GM10847 (cell line): ENCODE measurements around the gene PPP1R3C.

Experiments used
- POLR2A ChIP-seq: IDR thresholded peaks from 2 replicates; pipeline ENCODE4 v1.6.1; 2011; ENCODE audit not compliant: insufficient read length; ENCODE audit errors: extremely low read depth

The PPP1R3C gene

DNA sequence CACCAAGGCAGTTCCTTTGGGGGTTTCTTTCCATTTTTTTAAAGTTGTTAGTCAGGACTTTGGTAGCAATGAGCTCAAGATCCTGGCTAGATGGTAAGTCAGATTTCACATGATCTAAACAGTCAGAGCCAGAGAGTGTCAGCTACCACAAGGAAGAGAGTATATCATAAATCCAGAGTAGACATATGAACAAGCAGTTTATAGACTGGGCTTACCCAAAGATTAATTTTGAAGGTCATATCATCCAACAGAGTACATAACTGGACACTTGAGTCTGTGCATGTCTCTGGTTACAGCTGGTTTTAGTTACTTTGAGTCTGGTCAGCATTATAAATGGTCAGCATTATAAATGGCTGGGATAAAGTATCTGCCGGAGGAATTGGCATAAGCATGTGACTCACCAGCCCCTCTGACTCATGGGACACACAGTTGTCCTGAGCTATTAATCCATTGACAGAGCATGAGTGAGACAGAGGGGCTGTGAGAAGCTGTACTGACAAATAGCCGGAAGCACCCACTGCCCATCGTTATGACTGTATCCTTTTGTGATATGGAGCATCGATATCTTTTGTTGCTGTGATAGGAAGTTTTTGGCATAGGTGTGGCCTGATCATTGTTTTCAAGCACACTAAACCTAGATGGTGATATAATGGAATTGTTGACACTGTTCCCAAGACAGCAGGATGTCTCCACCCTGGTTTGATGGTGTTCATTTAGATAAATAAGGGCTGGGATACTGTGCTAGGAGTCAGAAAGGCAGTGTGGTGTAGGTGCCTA is 19.3 kb downstream of the PPP1R3C start:
- no peak for TF ChIP-seq POLR2A

DNA sequence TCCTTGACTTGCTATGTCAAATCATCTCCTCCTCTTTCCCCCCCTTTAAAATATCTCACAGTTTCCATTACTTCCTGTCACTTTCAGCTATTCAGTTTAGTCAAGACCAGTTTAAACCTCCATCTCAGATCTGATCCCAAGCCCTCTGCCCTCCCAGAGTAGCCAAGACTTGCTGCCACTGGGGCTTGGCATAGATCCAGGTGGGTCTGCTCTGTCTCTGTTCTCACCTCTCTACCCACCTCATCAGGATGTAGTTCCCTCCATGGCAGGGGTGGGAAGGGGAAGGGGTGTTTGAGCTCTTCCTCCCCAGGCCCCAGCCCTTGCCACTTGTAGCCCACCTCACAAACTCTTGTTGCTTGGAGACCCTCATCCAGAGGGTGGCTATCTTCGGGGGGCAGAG is 22.0 kb downstream of the PPP1R3C start:
- TF ChIP-seq POLR2A: no peak

DNA sequence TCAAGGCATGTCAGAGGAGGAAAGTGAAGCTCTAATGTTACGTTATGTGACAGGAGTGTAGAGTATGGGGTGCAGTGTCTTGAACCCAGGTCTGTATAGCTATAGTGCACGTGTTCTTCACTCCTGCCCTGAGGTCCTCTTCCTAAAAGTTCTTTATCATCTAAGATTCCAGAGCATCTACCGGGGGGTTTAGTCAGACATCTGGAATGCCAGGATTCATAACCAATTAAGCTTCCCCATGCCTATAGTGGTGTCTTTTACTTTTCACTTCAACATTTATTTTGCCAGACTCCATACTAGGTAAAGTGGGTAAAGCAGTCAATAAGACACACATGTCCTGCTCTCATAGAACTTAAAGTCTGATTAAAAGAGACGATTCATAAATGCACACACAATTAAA is 22.4 kb downstream of the PPP1R3C start:
- TF ChIP-seq POLR2A: no peak

DNA sequence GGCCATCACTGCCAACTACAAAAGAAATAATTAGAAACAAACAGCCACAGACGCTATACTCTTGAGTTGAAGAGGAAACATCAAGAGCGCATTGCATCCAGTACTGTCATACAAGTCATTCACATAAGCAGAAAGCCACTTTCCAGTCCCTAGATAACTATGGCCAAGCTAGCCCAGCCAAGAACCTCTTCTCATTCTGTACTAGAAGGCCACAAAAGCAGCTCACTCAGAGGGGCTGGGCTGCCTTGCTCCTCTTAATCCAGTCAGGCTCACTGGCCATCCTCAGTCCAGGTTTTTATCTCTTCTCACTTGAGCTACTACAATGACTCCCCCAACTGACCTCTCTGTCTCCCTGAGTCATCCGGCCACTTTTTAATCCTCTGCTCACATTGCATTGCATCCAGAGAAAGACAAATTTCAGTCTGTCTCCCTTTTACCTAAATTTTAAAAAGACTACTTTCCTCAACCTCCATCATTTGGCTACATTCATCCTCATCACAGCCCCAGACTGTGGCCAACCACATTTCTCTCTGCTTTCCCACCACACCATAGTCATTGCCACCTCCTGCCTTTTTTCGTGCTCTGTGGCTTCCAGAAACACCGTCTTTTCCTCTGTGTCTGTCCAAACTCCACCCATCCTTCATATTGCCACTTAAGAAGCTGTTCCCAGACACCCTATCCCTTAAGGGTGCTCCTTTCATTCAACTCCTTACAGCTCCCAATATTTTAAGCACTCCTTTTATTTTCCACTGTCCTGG is 25.0 kb downstream of the PPP1R3C start:
- TF ChIP-seq POLR2A: no peak

DNA sequence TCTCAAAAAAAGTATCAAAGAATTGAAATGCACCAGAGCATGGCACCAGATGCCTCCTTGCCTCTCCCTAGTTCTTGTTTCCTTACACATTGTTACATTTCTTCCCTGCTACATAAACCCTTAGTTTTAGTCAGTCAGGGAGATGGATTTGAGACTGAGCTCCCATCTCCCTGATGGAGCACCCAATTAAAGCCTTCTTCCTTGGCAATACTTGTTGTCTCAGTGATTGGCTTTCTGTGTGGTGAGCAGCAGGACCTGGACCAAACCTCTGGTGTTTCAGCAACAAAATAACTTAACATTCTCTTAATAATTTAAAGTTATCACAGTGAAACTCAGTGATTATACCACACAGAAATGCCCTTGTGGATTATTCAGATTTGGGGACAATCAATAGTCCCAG is 26.9 kb downstream of the PPP1R3C start:
- TF ChIP-seq POLR2A: no peak

- TF ChIP-seq POLR2A: no peak
Measured at GRCh38 chr10:91604553-91605534, 28.0 kb downstream of the PPP1R3C start.

GRCh38 chr10:91603931-91604331 is 28.9 kb downstream of the PPP1R3C start:
- TF ChIP-seq POLR2A: no peak

DNA sequence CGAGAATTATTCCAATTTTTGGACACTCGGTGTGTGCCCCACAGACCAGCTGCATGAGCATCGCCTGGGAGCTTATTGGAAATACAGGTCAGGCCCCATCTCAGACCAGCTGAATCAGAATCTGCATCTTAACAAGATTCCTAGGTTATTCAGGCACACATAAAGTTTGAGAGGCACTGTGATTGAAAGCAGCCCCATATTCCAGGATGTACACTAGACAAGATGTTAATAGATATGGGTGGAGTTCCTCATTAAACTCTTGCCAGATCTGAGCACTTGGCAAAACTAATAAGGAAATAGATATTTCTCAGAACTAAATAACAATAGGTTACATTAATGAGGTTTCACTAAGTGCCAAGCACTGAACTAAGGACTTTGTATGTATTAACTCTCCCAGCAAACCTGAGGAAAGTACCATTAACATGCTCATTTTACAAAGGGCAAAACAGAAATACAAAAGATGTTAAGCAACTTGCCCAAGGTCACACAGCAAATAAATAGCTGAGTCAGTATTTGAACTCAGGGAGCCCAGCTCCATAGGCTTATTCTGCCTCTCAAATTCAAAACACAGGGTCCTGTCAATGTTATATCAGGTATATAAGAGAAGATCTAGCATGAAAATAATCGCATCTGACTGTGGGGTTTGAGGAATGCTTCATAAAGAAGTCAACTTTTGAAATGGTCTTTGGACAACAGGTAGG is 29.9 kb downstream of the PPP1R3C start:
- no peak for TF ChIP-seq POLR2A

DNA sequence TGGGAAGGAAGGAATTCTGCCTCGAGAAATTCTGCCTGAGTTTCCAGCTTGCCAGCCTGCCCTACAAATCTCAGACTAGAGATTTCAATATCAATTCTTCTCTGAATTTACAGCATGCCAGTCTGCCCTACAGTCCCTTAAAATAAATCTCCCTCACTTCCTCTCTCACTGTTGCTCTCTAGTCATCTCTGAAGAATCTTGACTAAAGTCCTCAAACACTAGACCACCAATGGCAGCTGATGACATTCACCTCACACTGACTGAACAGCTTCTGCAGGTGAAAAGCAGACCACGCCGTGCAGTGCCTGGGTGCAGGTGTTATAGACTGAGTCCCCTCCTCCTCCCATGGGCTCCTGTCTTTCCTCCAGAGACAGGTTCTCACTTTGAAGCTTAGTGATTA is 30.4 kb downstream of the PPP1R3C start:
- no peak for TF ChIP-seq POLR2A

DNA sequence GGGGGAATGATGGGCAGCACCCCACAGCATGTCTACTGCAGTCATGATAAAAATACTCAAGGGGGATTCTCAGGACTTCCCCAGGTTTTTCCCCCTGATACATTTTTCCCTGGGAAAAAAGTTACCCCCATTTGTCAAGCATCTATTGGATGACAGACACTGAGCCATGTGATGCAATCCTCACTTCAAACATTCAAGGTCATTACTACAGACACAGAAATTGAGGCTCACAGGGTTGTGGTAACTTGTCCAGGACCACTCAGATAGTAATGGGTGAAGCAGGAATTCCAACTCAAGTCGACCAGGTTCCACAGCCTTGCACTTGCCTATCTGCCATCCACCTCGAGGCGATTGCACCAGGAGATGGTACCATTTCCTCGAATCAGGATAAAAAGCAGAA is 31.7 kb downstream of the PPP1R3C start:
- TF ChIP-seq POLR2A: no peak

DNA sequence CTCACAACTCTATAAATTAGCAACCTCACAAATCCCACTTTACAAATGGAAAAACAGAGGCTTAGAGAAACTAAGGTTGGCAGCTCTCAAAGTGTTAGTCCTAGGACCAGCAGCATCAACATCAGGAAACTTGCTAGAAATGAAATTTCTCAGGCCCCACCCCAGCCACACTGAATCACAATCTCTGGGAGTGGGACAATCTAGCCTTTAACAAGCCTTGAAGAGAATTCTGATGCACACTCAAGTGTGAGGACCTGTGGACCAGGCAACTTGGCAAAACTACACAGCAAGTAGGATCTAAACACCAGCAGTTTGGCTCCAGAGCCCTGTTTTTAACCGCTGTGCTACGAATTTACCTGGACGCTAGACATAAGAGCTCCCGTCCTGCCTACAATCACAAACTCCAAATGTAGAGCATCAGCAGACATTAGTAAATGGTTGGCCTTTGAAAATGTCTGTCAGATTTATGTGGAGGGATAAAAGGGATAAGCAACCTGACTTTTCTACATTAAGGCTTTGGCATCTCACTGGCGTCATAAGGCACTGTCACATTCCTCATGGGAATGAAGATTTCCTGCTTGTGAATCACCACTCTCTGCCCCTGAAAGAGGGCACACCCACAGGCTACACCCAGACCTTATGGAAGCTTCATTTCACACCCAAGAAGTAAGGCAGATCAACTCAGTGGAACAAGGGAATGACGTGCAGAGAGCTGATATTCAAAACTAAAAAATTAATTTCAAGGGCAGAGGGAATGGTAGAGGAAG is 34.5 kb downstream of the PPP1R3C start:
- no peak for TF ChIP-seq POLR2A

DNA sequence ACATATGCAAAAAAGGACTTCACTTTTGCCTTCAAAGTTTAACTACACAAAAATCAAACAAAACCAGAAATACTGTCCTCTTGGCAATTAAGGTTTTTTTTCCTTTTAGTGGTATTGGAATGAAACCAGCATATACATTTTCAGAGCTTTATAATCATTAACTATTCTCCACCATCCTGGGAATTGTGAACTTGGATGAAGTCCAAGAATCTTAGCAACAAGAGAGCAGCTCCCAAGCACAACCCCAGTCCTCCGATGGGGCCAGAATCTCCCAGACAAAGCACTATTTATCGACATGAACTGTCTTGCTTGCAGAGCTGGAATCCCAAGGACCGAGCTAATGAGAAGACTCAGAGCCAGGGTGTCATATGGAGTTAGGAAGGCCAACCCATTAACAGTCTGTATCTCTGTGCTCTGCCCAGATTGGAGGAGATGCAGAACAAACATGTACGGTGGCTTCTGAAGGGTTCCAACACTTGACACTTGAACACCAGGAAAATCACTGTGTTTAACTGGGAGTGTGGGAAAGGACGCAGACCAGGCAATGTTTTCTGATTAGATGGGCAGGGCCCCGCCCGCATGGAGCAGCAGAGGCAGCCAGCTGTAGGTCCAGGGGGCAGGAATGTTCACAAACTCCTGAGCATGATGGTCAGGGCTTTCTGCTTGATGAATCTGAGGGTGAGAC is 35.5 kb downstream of the PPP1R3C start:
- no peak for TF ChIP-seq POLR2A

DNA sequence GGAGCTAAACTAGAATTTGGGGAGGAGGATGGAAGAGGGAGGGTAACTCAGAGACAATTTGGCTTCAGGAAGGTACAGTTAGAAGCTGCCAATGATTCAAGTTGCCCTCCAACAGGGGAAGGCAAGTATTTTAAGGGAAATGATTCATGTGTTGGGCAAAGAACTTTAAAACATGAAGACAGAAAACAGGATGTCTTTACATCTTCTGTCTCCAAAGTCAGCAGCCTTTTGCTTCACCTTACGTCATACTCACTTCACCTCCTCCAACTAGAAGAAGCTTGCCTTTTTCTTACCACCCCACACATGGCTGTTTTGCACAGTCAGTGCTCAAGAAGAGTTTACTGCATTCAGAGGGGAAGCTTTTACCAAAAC is 36.1 kb downstream of the PPP1R3C start:
- no peak for TF ChIP-seq POLR2A

DNA sequence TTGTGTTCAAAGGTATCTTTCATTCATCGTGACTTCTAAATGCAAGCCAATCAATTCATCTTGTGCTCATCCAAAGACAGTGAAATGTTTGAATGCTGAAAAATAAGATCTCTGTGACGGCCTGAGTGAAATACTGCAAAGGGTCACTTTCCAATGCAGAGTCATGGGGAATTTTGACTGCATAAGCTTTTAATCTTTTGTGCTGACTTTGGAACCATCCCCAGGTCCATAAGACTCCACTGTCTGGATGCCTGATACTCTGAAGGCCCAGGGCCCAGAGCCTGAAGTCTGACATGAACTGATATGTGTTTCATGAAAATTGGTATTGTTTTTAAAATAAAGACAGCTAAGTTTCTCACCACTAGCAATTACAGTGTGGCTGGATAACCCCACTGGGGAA is 39.0 kb downstream of the PPP1R3C start:
- TF ChIP-seq POLR2A: no peak
